Adrenal gland (tissue), 12 donors: ENCODE measurements around the gene MED25. TPM values are rescaled to one million over a fixed set of nuclear protein-coding genes. Genes with fewer than 3 reads are reported as not detected.
A peak's percentile ranks its signal among the peaks of the same experiment; 100 is the strongest.

Source experiments
- DNase-seq, 7 donors: peaks; one replicate each; pipeline ENCODE4 v3.0.0-alpha.2; 2019 to 2020
- H3K27ac ChIP-seq, 5 donors: fragments of 200-600 bp; sonication (generic) in 4 of 5; 1 replicate in 3 of 5; 2 replicates in 2 of 5; pipeline versions ENCODE4 v1.5.1 to v1.8.0; 2016 to 2020; ENCODE audit warnings: mild to moderate bottlenecking in 1 of 5
- H3K27me3 ChIP-seq: fragments of 200-600 bp; 2 replicates; pipeline ENCODE4 v1.8.0; 2021
- H3K36me3 ChIP-seq, 2 donors: fragments of 200-600 bp; replicated peaks in 1 of 2; 1 replicate in 1 of 2; 2 replicates in 1 of 2; pipeline versions ENCODE4 v1.5.1 to v1.8.0; 2018 to 2022
- H3K4me1 ChIP-seq, 2 donors: fragments of 200-600 bp; replicated peaks in 1 of 2; 1 replicate in 1 of 2; 2 replicates in 1 of 2; pipeline versions ENCODE4 v1.5.1 to v1.8.0; 2018 to 2021
- H3K4me3 ChIP-seq, 4 donors: fragments of 200-600 bp; sonication (generic) in 3 of 4; one replicate each; pipeline ENCODE4 v1.5.1; 2016 to 2018
- H3K9me3 ChIP-seq, 3 donors: fragments of 200-600 bp; sonication (generic) in 1 of 3; replicated peaks in 1 of 3; 1 replicate in 2 of 3; 2 replicates in 1 of 3; pipeline versions ENCODE4 v1.5.1 to v1.8.0; 2016 to 2021
- CTCF ChIP-seq, 6 experiments: fragments of 450-650 bp in 4 of 6; fragments of 200-600 bp in 2 of 6; sonication (generic) in 1 of 6; IDR thresholded peaks; 1 replicate in 5 of 6; 2 replicates in 1 of 6; pipeline versions ENCODE4 v1.5.1 to v1.8.0; 2016 to 2021; ENCODE audit warnings: antibody characterized with exemption in 6 of 6, mild to moderate bottlenecking in 2 of 6, moderate library complexity in 1 of 6
- POLR2A ChIP-seq, 2 donors: fragments of 450-650 bp; IDR thresholded peaks; one replicate each; pipeline ENCODE4 v1.6.1; 2017; ENCODE audit warnings: antibody characterized with exemption in 2 of 2, mild to moderate bottlenecking in 2 of 2, moderate library complexity in 1 of 2
- WGBS, 4 donors: extraction: QIAGEN DNeasy Blood & Tissue Kit in 2 of 4; methylation state at CpG; one replicate each; pipeline versions ENCODE4 v1.1.5 to v1.1.7; 2013 to 2017; 5-methylcytosine and 5-hydroxymethylcytosine counted together
- intact Hi-C, 2 donors: fragments of 100-400 bp; cut with DNase I; formaldehyde crosslinking; loops; one replicate each; pipeline versions ENCODE4 v1.14.1 to v1.15.0; 2022 to 2023
- polyA plus RNA-seq, 3 donors: library from polyadenylated mRNA; stranded (reverse); fragments of 200-250 nt in 2 of 3; fragments of 350-450 nt in 1 of 3; fragmentation: Illumina TruSeq in 1 of 3; extraction: RNeasy Lipid Tissue Mini Kit (QIAGEN cat#74804) in 1 of 3; gene quantifications; one replicate each; pipeline ENCODE4 v1.2.3, GENCODE V29; 2013 to 2014
- total RNA-seq, 9 donors: library from RNA; depleted of rRNA in 4 of 9; stranded (reverse); fragments of >200 nt in 4 of 9; fragments of 120-200 nt in 1 of 9; fragmentation: NEBNext Ultra II Directional in 1 of 9; extraction: Animal tissue kit (Norgen Biotek cat#: 25700) in 1 of 9; gene quantifications; one replicate each; pipeline versions ENCODE4 v1.1.0 to v1.2.4, GENCODE V29; 2013 to 2023
- donor health status: healthy with polysubstance abuse.
- donor health status: Bipolar disorder and iron deficiency.
- donor health status: DM: yes; HTN: yes; CAD: no.
- donor health status: DM: no; HTN: no; CAD: no.
- donor health status: DM: no; HTN: no; CAD: no.
- donor health status: DM: yes; HTN: yes; CAD: no.

Gene MED25
- total and polyA plus RNA-seq, 12 donors: 36.2 to 457 (median 107) TPM

DNA sequence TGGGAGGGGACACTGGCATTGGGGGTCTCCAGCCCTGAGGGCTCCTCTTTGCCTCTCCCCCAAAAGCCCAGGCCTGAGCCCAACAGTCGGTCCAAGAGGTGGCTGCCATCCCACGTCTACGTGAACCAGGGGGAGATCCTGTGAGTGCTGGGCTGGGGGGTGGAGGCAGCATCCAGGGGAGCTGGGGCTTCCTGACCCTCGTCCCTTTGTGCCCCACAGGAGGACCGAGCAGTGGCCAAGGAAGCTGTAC is 39.7 kb downstream of the MED25 start:
- peak overlapping the region; percentile 69 to 94 (median 81) for H3K27ac ChIP-seq
- intact Hi-C loops: no loop called here
- H3K36me3 ChIP-seq: peaks cover 0 to 73% of the 10 kb centered on the region in 2 donors
- TF ChIP-seq POLR2A (IDR thresholded peaks at IDR 0.05) (no peak), CTCF (IDR thresholded peaks at IDR 0.05) (no peak)
- peaks cover 33 to 79% of the 10 kb centered on the region in 2 donors for H3K4me1 ChIP-seq
- H3K4me3 ChIP-seq: no peak overlapping the region
- 73 to 100% (median 73%) methylated on average over 1 to 5 of the region's 5 CpGs; no CpG with 5 or more reads in 1 of the 4 donors for WGBS, 4 donors
- peak in 1 of 7 donors; percentile 48 for DNase-seq
- H3K27me3 ChIP-seq: no peaks in the 10 kb centered on the region
- no peaks in the 10 kb centered on the region for H3K9me3 ChIP-seq

DNA sequence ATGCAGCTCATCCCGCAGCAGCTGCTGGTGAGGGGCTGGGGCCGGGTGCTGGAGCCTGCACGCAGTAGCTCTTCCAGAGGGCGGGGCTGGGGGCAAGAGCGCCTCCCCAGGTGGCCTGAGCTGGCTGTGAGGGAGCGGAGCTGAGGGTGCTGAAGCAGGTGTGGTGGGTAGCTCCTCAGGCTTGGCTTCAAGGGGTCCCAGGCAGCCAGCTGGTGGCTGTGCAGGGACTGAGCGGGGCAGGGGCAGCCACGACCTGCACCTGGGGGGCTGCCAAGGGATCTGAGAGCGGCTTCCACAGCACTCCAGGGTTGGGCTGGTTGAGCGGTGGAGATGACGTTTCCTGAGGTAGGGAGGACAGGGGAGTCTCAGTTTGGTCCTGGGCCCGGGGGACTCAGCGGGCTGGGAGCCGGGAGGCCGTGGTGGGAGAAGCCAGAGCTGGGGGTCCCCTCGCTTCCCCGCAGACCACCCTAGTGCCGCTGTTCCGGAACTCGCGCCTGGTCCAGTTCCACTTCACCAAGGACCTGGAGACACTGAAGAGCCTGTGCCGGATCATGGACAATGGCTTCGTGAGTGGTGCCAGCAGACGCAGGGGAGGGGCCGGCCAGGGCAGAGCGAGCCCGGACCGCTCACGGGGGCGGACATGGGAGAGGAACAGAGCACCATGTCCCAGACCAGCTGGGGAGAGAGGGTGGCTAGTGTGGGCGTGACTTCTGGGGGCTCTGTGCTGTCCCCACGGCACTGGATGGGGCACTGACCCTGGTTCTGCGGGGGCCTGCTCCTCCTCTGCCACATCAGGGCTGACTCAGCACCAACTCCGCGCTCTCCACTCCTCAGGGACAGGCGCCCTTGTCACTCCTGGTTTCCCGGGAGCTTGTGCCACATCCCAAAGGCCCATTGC is 40.2 kb downstream of the MED25 start:
- peak; percentile 23 to 54 for TF ChIP-seq POLR2A (IDR thresholded peaks at IDR 0.05)
- no peak for TF ChIP-seq CTCF (IDR thresholded peaks at IDR 0.05)
- Histone ChIP-seq H3K27me3 (no peaks in the 10 kb centered on the region), H3K4me3 (no peak overlapping the region), H3K9me3 (no peaks in the 10 kb centered on the region), H3K27ac (peak overlapping the region; percentile 69 to 94 (median 81)), H3K4me1 (peaks cover 30 to 73% of the 10 kb centered on the region in 2 donors), H3K36me3 (peaks cover 0 to 79% of the 10 kb centered on the region in 2 donors)
- intact Hi-C loops: no loop called here
- DNase-seq: peak; percentile 86 to 96 (median 93)
- 48 to 58% (median 52%) methylated on average over 9 to 37 of the region's 37 CpGs for WGBS, 4 donors

DNA sequence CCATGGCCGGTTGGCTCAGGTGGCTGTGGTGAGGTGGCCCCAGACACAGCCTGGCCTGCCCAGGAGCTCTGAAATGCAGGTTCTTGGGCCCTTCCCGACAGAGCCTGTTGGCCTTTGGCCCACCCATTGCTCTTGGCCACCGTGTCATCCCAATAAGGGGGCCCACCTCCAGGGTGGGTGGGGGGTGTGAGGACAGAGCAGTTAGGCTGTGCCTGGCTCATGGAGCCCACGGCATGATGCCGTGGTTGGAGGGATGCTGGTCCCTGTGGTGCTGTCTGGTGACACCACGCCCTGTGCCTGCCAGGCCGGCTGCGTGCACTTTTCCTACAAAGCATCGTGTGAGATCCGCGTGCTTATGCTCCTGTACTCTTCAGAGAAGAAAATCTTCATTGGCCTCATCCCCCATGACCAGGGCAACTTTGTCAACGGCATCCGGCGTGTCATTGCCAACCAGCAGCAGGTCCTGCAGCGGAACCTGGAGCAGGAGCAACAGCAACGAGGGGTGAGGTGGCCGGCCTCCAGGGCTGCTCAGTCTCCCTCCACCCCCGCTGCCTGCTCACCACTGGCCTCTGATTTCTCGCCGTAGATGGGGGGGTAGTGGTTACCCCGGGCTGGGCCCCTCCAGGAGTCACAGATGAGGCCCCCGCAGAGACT is 41.7 kb downstream of the MED25 start:
- TF ChIP-seq POLR2A (IDR thresholded peaks at IDR 0.05): peak in 1 of 2 donors; percentile 25
- no peak for TF ChIP-seq CTCF (IDR thresholded peaks at IDR 0.05)
- intact Hi-C loops: no loop called here
- Histone ChIP-seq H3K4me3 (peak overlapping the region in 1 of 4 donors; percentile 19), H3K27me3 (no peaks in the 10 kb centered on the region), H3K9me3 (no peaks in the 10 kb centered on the region), H3K4me1 (peaks cover 33 to 73% of the 10 kb centered on the region in 2 donors), H3K36me3 (peaks cover 0 to 84% of the 10 kb centered on the region in 2 donors), H3K27ac (peak overlapping the region; percentile 69 to 94 (median 81))
- 51 to 58% (median 57%) methylated on average over 13 to 22 of the region's 22 CpGs for WGBS, 4 donors
- DNase-seq: peak; percentile 54 to 77 (median 69)

DNA sequence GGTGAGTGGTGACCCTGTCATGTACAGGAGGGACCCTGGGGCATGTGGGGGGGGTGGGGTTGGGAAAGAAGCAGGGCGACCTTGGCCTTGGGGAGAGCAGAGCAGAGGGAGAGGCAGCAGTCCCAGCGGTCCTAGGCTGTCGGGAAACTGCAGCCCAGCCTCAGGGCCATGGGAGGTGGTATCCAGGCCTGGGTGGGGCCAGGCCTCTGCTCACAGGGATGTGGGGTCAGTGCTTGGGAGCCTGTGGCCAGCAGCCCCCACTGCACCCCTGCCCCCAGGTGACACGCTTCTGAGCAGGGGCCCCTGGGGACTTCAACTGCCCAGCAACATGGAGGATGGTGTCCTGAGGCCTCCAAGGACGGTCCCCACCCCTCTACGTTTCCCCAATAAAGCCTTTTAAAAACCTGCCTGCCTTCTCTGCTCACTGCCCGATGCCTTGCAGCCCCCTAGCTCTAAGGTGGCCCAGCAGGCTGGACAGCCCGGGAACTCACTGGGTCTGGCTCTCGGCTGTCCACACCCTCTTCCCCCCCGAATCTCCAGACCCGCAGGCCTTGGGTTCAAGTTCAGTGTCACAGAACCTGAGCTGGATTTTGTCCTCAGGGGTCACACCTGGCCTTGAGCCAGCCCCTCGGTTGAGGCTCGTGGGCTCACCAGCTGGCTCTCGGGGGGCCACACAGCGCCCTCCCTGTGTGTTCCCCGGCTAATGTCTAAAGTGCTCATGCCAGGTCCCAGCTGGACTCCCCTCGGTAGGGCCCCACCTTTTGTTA is 42.4 kb downstream of the MED25 start:
- H3K9me3 ChIP-seq: no peaks in the 10 kb centered on the region
- no peak for TF ChIP-seq POLR2A (IDR thresholded peaks at IDR 0.05)
- no peak for TF ChIP-seq CTCF (IDR thresholded peaks at IDR 0.05)
- H3K4me1 ChIP-seq: peaks cover 37 to 78% of the 10 kb centered on the region in 2 donors
- no peaks in the 10 kb centered on the region for H3K27me3 ChIP-seq
- 39 to 49% (median 48%) methylated on average over 8 to 17 of the region's 17 CpGs for WGBS, 4 donors
- peak overlapping the region; percentile 69 to 94 (median 81) for H3K27ac ChIP-seq
- H3K36me3 ChIP-seq: peaks cover 0 to 79% of the 10 kb centered on the region in 2 donors
- DNase-seq: peak in 5 of 7 donors; percentile 30 to 64 (median 46)
- peak overlapping the region in 1 of 4 donors; percentile 19 for H3K4me3 ChIP-seq
- intact Hi-C loops: no loop called here
